Activated CD8-positive, alpha-beta memory T cell treated with anti-CD3 and anti-CD28 coated beads for 36 hours (primary cell): ENCODE measurements around the gene SLC37A2. TPM values are rescaled to one million over a fixed set of nuclear protein-coding genes. Genes with fewer than 3 reads are reported as not detected.

Experiments
- CTCF ChIA-PET: fragments of 350-600 bp; sonication (Branson Sonifier 250); formaldehyde crosslinking; loops from one replicate; lab custom pipeline; 2021; ENCODE audit warnings: antibody characterized with exemption; lab: Charles Lee
- POLR2A ChIA-PET: fragments of 350-600 bp; sonication (Branson Sonifier 250); formaldehyde crosslinking; loops from one replicate; lab custom pipeline; 2021; ENCODE audit warnings: antibody characterized with exemption; lab: Charles Lee
- total RNA-seq, 2 experiments: library from RNA; stranded (reverse); gene quantifications; one replicate each; pipeline ENCODE4 v1.2.3, GENCODE V29; 2021

The SLC37A2 gene
- total RNA-seq, 2 experiments from 2014 or later, result 0.30 to 0.65 TPM

DNA sequence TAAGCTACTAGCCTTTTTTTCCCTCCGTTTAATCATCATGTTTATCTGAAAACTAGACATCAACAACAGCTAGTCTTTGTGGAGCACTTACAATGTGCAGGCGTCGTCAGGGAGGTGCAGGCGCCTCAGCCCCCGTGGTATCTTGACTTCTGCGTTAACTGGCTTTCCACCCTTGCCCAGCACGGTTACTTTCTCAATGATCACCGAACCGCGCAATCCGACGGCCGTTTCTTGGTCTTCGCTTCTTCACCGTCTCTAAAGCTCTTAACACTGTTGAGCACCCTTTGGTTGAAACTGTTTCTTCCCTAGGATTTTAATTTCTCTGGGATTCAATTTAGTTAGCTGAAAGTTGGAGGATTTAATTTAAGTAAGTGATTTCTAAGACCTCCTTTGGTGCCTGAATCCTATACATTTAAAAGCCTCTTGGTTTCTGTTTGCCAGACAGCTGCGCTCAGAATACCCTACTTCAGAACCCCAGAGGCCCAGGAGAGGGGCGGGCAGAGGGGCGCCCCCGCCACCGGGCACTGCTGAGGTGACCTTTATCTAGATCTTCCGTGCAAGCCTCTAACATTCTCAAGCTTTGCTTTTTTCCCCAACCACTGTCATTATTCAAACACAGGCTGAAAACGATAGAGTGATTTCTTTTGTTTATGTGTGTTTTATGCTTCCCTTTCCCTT lies 66.3 kb downstream of the SLC37A2 start:
- POLR2A ChIA-PET, result no interaction called here
- CTCF ChIA-PET, result interaction anchor here (1.4 kb wide), 1 partner anchor 38 kb away, joined by 4 read pairs; no protein-coding TSS in a partner anchor

DNA sequence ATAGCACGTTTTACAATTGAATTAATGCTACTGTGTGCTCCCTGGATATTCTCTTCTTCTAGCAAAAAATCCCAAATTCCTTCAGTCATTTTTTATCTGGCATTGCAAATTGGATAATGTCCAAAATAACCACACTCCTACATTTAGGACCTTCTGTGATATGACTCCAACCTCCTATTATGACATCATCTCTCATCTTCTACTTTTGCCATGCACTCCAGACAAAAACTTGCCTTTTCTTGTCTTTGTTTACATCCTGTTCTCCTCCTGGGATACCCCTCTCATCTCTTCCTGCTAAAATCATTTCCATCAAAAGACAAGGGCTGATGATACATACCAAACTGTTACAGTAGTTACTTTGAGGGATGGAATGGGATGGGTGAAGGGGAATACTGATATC lies 69.0 kb downstream of the SLC37A2 start:
- ChIA-PET CTCF (no interaction called here), POLR2A (no interaction called here)

GRCh38 chr11:125132596-125132995 lies 69.5 kb downstream of the SLC37A2 start:
- POLR2A ChIA-PET, result no interaction called here

DNA sequence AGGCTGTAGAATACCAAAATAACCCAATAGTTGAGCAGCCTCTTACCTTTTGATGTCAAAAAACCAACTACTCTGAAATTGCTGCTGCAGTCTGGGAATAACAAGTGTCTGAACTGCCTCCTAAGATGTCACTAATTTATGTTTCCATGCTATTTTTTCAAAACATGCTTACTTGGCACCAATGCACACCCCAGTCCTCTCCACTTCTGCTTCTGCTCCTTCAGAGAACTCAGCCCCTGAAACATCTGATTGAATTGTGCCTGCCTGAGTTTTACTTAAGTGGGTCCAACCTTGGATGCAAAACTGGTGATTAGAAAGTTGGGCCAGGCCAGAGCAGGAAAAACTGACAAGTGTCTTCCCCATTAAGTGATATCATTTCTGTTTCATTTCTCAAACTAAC lies 72.9 kb downstream of the SLC37A2 start:
- ChIA-PET CTCF (no interaction called here), POLR2A (no interaction called here)

More at GRCh38 chr11:125132596-125132995, 69.5 kb downstream of the SLC37A2 start:
- CTCF ChIA-PET, result no interaction called here

DNA sequence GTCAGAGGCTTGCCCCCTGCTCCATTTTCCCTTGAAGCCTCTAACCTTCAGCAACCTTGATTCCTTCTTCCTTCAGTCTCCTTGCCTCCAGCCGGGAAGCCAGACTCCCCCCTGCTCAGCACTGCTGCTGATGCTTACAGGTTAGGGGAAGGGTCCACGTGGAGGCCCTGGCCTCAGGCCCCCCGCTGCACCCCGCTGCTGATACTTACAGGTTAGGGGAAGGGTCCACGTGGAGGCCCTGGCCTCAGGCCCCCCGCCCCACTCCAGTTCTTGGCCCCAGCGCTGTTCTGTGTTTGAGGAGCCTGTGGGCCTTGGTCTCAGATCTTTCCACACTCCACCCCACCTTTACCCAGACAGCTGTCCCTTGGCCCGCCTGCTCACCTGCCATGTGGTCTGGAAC lies 75.9 kb downstream of the SLC37A2 start:
- CTCF ChIA-PET, result no interaction called here
- POLR2A ChIA-PET, result no interaction called here

- ChIA-PET CTCF (interaction anchor here (0.7 to 1.4 kb wide), 2 partner anchors 28 to 303 kb away, joined by 4 read pairs; partner anchors contain the start of gene TMEM218), POLR2A (interaction anchor here (0.6 kb wide), 1 partner anchor 1123 kb away, joined by 5 read pairs; no protein-coding TSS in a partner anchor)
Observed at GRCh38 chr11:125139778-125140177, 76.7 kb downstream of the SLC37A2 start.

Other genes with a start within 250 kb of the SLC37A2 start
- 10 to 100 TPM; 10.3 to 11.8 TPM for gene ROBO3, start 197.9 kb upstream of the SLC37A2 start, total RNA-seq
- not detected for gene ROBO4, start 165.4 kb upstream of the SLC37A2 start, total RNA-seq
- not detected for gene HEPN1, start 144.1 kb upstream of the SLC37A2 start, total RNA-seq
- gene HEPACAM, start 127.3 kb upstream of the SLC37A2 start, total RNA-seq, result not detected
- gene CCDC15, start 109.1 kb upstream of the SLC37A2 start, total RNA-seq, result 1 to 10 TPM; 3.8 TPM
- 10 to 100 TPM; 19.5 to 23.3 TPM for gene TMEM218, start 48.3 kb downstream of the SLC37A2 start, total RNA-seq
- gene PKNOX2, start 101.4 kb downstream of the SLC37A2 start, total RNA-seq, result not detected